Measurements from ENCODE around the gene RNPC3. TPM values are rescaled to one million over a fixed set of nuclear protein-coding genes. Genes with fewer than 3 reads are reported as not detected.

RNPC3 gene
- polyA plus RNA-seq, 2 of the 4 experiments (the other 2 are of a cell fraction), result 9.9 to 20.1 TPM

- Histone ChIP-seq H3K4me1 (no peaks in the 10 kb centered on the region), H3K9me3 (no peaks in the 10 kb centered on the region), H3K4me3 (no peak overlapping the region), H3K27ac (no peak overlapping the region), H3K4me2 (no peak overlapping the region)
- DNase-seq (ENCODE audit: low read depth in 1 of 2, low spot score in 1 of 2) (no peak), ATAC-seq (no peak), FAIRE-seq (no peak)
- ChIA-PET CTCF (interaction anchor here (0.9 kb wide), 1 partner anchor 1997 kb away, joined by 3 read pairs; no protein-coding TSS in a partner anchor), POLR2A (no interaction called here)
- WGBS (ENCODE audit: missing lambda C conversion rate), result 76% methylated on average over 2 of the region's 2 CpGs
- no peak for TF ChIP-seq ATOH8 (CRISPR knock-in tag; IDR thresholded peaks at IDR 0.05; ENCODE audit: low read depth)
- no peak for TF ChIP-seq EHMT2 (IDR thresholded peaks at IDR 0.05; ENCODE audit: low read depth)
- no peak for TF ChIP-seq MYC (IDR thresholded peaks at IDR 0.05; ENCODE audit: borderline replicate concordance, low read length)
- TF ChIP-seq, protein P1, sequence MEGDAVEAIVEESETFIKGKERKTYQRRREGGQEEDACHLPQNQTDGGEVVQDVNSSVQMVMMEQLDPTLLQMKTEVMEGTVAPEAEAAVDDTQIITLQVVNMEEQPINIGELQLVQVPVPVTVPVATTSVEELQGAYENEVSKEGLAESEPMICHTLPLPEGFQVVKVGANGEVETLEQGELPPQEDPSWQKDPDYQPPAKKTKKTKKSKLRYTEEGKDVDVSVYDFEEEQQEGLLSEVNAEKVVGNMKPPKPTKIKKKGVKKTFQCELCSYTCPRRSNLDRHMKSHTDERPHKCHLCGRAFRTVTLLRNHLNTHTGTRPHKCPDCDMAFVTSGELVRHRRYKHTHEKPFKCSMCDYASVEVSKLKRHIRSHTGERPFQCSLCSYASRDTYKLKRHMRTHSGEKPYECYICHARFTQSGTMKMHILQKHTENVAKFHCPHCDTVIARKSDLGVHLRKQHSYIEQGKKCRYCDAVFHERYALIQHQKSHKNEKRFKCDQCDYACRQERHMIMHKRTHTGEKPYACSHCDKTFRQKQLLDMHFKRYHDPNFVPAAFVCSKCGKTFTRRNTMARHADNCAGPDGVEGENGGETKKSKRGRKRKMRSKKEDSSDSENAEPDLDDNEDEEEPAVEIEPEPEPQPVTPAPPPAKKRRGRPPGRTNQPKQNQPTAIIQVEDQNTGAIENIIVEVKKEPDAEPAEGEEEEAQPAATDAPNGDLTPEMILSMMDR (IDR thresholded peaks at IDR 0.05), result no peak
- TF ChIP-seq FOSB (CRISPR knock-in tag; IDR thresholded peaks at IDR 0.05), result no peak
- TF ChIP-seq, protein P2, sequence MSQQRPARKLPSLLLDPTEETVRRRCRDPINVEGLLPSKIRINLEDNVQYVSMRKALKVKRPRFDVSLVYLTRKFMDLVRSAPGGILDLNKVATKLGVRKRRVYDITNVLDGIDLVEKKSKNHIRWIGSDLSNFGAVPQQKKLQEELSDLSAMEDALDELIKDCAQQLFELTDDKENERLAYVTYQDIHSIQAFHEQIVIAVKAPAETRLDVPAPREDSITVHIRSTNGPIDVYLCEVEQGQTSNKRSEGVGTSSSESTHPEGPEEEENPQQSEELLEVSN (IDR thresholded peaks at IDR 0.05; ENCODE audit: borderline replicate concordance, low read depth), result no peak
- no peak for TF ChIP-seq REST (IDR thresholded peaks at IDR 0.05)
- TF ChIP-seq FOSL2 (IDR thresholded peaks at IDR 0.05), result no peak
- no peak for TF ChIP-seq FOSL2 (CRISPR knock-in tag; IDR thresholded peaks at IDR 0.05)
- TF ChIP-seq NFE2L2 (conservative IDR thresholded peaks at IDR 0.05; ENCODE audit: low read length), result no peak
- no peak for TF ChIP-seq MAFK (IDR thresholded peaks at IDR 0.05; ENCODE audit: partially characterized antibody)
- no peak for TF ChIP-seq POLR2AphosphoS2 (conservative IDR thresholded peaks at IDR 0.05; ENCODE audit: low read length)
- TF ChIP-seq, protein P3, sequence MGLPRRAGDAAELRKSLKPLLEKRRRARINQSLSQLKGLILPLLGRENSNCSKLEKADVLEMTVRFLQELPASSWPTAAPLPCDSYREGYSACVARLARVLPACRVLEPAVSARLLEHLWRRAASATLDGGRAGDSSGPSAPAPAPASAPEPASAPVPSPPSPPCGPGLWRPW (IDR thresholded peaks at IDR 0.05), result no peak
- no peak for TF ChIP-seq KDM1A (IDR thresholded peaks at IDR 0.05; ENCODE audit: low read depth)
- no peak for TF ChIP-seq MAZ (IDR thresholded peaks at IDR 0.05; ENCODE audit: borderline replicate concordance, low read depth, low read length)
- TF ChIP-seq RNF2 (IDR thresholded peaks at IDR 0.05; ENCODE audit: borderline replicate concordance, low read depth), result no peak
- no peak for TF ChIP-seq ZSCAN20 (CRISPR knock-in tag; IDR thresholded peaks at IDR 0.05)
- TF ChIP-seq RCOR1 (IDR thresholded peaks at IDR 0.05; ENCODE audit: low read depth, low read length), result no peak
- no peak for TF ChIP-seq HOXB5 (CRISPR knock-in tag; IDR thresholded peaks at IDR 0.05)
Observed at GRCh38 chr1:103517380-103518047, 8.0 kb upstream of the RNPC3 start.

DNA sequence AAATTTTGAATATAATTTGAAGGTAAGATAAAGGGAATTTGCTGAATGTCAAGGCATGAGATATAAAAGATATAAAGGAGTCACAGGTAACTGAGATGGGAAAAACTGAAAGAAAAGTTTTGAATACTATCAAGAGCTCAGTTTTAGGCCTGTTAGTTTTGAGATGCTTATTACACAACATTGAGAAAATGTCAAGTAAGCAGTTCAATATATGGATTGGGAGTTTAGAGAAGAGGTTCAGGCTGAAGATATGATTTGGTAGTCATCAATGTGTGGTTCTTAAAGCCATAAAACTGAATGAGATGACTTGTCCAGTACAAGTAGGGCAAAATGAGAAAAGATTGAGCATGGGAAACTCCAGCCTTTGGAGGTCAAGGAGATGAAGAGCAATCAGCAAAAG is 4.7 kb upstream of the RNPC3 start:
- H3K27ac ChIP-seq, result no peak overlapping the region

More for the DNA sequence above, 4.7 kb upstream of the RNPC3 start:
- CTCF ChIA-PET, result no interaction called here
- no peak overlapping the region for H3K4me3 ChIP-seq
- TF ChIP-seq CBX8 (IDR thresholded peaks at IDR 0.05), result no peak
- TF ChIP-seq HEYL (CRISPR knock-in tag; IDR thresholded peaks at IDR 0.05), result no peak
- TF ChIP-seq NR3C1 (IDR thresholded peaks at IDR 0.05), result no peak
- TF ChIP-seq, protein P4, sequence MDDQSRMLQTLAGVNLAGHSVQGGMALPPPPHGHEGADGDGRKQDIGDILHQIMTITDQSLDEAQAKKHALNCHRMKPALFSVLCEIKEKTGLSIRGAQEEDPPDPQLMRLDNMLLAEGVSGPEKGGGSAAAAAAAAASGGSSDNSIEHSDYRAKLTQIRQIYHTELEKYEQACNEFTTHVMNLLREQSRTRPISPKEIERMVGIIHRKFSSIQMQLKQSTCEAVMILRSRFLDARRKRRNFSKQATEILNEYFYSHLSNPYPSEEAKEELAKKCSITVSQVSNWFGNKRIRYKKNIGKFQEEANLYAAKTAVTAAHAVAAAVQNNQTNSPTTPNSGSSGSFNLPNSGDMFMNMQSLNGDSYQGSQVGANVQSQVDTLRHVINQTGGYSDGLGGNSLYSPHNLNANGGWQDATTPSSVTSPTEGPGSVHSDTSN (IDR thresholded peaks at IDR 0.05), result no peak
- no peak for TF ChIP-seq PHF8 (IDR thresholded peaks at IDR 0.05; ENCODE audit: borderline replicate concordance, low read depth)
- peak; percentile 31 for TF ChIP-seq MAFK (IDR thresholded peaks at IDR 0.05; ENCODE audit: partially characterized antibody)
- FAIRE-seq, result no peak
- DNase-seq (ENCODE audit: low read depth in 1 of 2, low spot score in 1 of 2), result no peak
- no peak for ATAC-seq
- no peaks in the 10 kb centered on the region for H3K4me1 ChIP-seq
- no peaks in the 10 kb centered on the region for H3K9me3 ChIP-seq
- POLR2A ChIA-PET, result no interaction called here
- no peak overlapping the region for H3K4me2 ChIP-seq
